Caco-2 (cell line): ENCODE results near the gene BYSL. TPM values are rescaled to one million over a fixed set of nuclear protein-coding genes. Genes with fewer than 3 reads are reported as not detected.

ENCODE experiments used
- BruUV-seq: library from RNA; stranded (reverse); fragments of 400-500 nt; replicated peaks from 2 replicates; lab custom pipeline; 2021; lab: Mats Ljungman, UMichigan
- CTCF ChIA-PET: fragments of 300-600 bp; sonication (Branson Sonifier 250); formaldehyde crosslinking; loops from one replicate; lab custom pipeline; 2022; ENCODE audit warnings: antibody characterized with exemption; lab: Charles Lee
- POLR2A ChIA-PET: fragments of 300-600 bp; sonication (Branson Sonifier 250); formaldehyde crosslinking; loops from one replicate; lab custom pipeline; 2022; ENCODE audit warnings: antibody characterized with exemption; lab: Charles Lee
- DNase-seq, 2 experiments: peaks; one replicate each; pipeline versions ENCODE4 v3.0.0 to v3.0.0-alpha.2; 2020 to 2022
- H3K27me3 ChIP-seq: replicated peaks from 2 replicates; pipeline ENCODE4 v1.6.0; 2011; ENCODE audit warnings: low read length; ENCODE audit not compliant: control insufficient read depth, insufficient read depth
- H3K36me3 ChIP-seq: 2 replicates; pipeline ENCODE4 v1.5.1; 2011; ENCODE audit warnings: low read length; ENCODE audit not compliant: control insufficient read depth, insufficient read depth
- H3K4me1 ChIP-seq: fragments of 250-450 bp; sonication (Bioruptor Pico); 2 replicates; pipeline ENCODE4 v1.5.1; 2020; ENCODE audit warnings: mild to moderate bottlenecking
- H3K4me3 ChIP-seq: 2 replicates; pipeline ENCODE4 v1.5.1; 2011; ENCODE audit warnings: low read depth, mild to moderate bottlenecking, control low read depth, low read length
- H3K9me3 ChIP-seq: fragments of 250-450 bp; sonication (Bioruptor Pico); 2 replicates; pipeline ENCODE4 v1.5.1; 2020; ENCODE audit warnings: mild to moderate bottlenecking, moderate library complexity
- H3K27ac Mint-ChIP-seq: one replicate; pipeline ENCODE4 v1.8.0; 2022; ENCODE audit warnings: mixed read lengths; ENCODE audit not compliant: unreplicated experiment
- H3K27me3 Mint-ChIP-seq: one replicate; pipeline ENCODE4 v1.8.0; 2022; ENCODE audit warnings: mixed read lengths; ENCODE audit not compliant: insufficient read depth, unreplicated experiment
- H3K36me3 Mint-ChIP-seq: one replicate; pipeline ENCODE4 v1.8.0; 2022; ENCODE audit warnings: mild to moderate bottlenecking, mixed read lengths; ENCODE audit not compliant: insufficient read depth, unreplicated experiment
- H3K4me1 Mint-ChIP-seq: one replicate; pipeline ENCODE4 v1.8.0; 2022; ENCODE audit warnings: low read depth, mixed read lengths; ENCODE audit not compliant: unreplicated experiment
- H3K4me3 Mint-ChIP-seq: one replicate; pipeline ENCODE4 v1.8.0; 2022; ENCODE audit warnings: mild to moderate bottlenecking, moderate library complexity, mixed read lengths; ENCODE audit not compliant: unreplicated experiment
- H3K9me3 Mint-ChIP-seq: one replicate; pipeline ENCODE4 v1.8.0; 2022; ENCODE audit warnings: mixed read lengths; ENCODE audit not compliant: unreplicated experiment
- intact Hi-C: fragments of 100-400 bp; cut with micrococcal nuclease; formaldehyde crosslinking; loops from one replicate; pipeline ENCODE4 v1.10.0; 2022; ENCODE audit not compliant: unreplicated experiment
- total RNA-seq: library from RNA; stranded (reverse); gene quantifications from 2 replicates; pipeline ENCODE4 v1.2.3, GENCODE V29; 2022
- TF ChIP-seq, protein P1 (sequence below), 2 experiments: fragments of 200-600 bp in 1 of 2; IDR thresholded peaks; 1 replicate in 1 of 2; 2 replicates in 1 of 2; pipeline versions ENCODE4 v1.5.1 to v1.8.0; 2011 to 2022; ENCODE audit warnings: antibody characterized with exemption in 1 of 2, control low read depth in 1 of 2, inconsistent platforms in 1 of 2, low read depth in 1 of 2, low read length in 1 of 2, mild to moderate bottlenecking in 1 of 2, moderate library complexity in 1 of 2; ENCODE audit not compliant: insufficient read depth in 1 of 2, severe bottlenecking in 1 of 2, unreplicated experiment in 1 of 2

Gene BYSL
- total RNA-seq, 1 experiment from 2014 or later = 45.9 TPM

DNA sequence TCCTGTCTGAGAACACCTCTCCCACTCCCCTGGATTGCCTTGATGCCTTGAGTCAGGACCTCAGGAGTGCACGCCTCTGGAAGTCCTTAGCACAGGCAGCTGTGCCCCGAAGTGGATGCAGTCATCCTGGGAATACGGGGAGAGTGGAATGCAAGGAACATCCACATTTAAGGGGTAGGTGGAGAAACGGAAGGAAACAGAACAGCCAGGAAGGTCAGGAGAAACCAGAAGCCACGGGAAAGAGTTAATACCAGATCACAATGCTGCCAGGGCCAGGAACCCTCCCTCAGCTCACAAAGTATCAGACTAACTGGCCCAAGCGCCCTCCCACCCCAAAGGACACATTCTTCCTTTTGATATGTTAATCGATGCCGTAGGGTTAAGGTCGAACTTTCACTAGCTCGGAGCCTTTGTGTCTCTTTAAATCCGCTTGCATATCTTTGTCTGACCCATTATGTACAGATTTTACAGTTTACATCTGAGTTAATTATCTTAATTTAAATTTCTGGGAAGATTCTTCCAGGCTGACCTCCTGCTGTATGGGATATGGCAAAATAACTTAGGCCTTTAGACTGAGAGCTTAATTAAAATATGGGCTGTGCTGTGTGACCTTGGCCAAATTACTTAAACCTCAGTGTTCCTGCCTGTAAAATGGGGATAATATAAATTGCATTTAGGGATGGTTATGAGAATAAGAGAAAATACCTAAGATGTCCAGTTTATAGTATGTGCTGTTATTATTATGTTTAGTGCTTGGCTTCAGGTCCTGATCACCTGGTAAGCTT lies 44.3 kb downstream of the BYSL start:
- intact Hi-C loops = no loop called here
- TF ChIP-seq, protein P1, sequence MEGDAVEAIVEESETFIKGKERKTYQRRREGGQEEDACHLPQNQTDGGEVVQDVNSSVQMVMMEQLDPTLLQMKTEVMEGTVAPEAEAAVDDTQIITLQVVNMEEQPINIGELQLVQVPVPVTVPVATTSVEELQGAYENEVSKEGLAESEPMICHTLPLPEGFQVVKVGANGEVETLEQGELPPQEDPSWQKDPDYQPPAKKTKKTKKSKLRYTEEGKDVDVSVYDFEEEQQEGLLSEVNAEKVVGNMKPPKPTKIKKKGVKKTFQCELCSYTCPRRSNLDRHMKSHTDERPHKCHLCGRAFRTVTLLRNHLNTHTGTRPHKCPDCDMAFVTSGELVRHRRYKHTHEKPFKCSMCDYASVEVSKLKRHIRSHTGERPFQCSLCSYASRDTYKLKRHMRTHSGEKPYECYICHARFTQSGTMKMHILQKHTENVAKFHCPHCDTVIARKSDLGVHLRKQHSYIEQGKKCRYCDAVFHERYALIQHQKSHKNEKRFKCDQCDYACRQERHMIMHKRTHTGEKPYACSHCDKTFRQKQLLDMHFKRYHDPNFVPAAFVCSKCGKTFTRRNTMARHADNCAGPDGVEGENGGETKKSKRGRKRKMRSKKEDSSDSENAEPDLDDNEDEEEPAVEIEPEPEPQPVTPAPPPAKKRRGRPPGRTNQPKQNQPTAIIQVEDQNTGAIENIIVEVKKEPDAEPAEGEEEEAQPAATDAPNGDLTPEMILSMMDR (IDR thresholded peaks at IDR 0.05; ENCODE audit: insufficient read depth in 1 of 2, low read depth in 1 of 2, low read length in 1 of 2, severe bottlenecking in 1 of 2, unreplicated experiment in 1 of 2) = no peak
- no peak for DNase-seq
- Histone ChIP-seq H3K4me3 (no peak overlapping the region), H3K36me3 (no peaks in the 10 kb centered on the region), H3K4me1 (peaks cover 16% of the 10 kb centered on the region), H3K27me3 (no peaks in the 10 kb centered on the region), H3K9me3 (no peaks in the 10 kb centered on the region)
- Mint-ChIP-seq H3K36me3 (peaks cover 6% of the 10 kb centered on the region), H3K27me3 (no peaks in the 10 kb centered on the region), H3K27ac (no peak overlapping the region), H3K4me3 (no peak overlapping the region), H3K9me3 (no peaks in the 10 kb centered on the region), H3K4me1 (peaks cover 6% of the 10 kb centered on the region)
- BruUV-seq = no TSS peak
- POLR2A ChIA-PET = no interaction called here
- CTCF ChIA-PET = no interaction called here

- BruUV-seq = no TSS peak
- POLR2A ChIA-PET = no interaction called here
- no peaks in the 10 kb centered on the region for H3K27me3 Mint-ChIP-seq
- CTCF ChIA-PET = no interaction called here
- Histone ChIP-seq H3K4me3 (no peak overlapping the region), H3K27me3 (no peaks in the 10 kb centered on the region), H3K9me3 (no peaks in the 10 kb centered on the region), H3K36me3 (no peaks in the 10 kb centered on the region), H3K4me1 (peaks cover 16% of the 10 kb centered on the region)
- no peak overlapping the region for H3K4me3 Mint-ChIP-seq
- peaks cover 5% of the 10 kb centered on the region for H3K36me3 Mint-ChIP-seq
- H3K4me1 Mint-ChIP-seq = peaks cover 6% of the 10 kb centered on the region
- intact Hi-C loops = no loop called here
- DNase-seq = no peak
- H3K9me3 Mint-ChIP-seq = no peaks in the 10 kb centered on the region
- TF ChIP-seq, protein P1 (IDR thresholded peaks at IDR 0.05; ENCODE audit: insufficient read depth in 1 of 2, low read depth in 1 of 2, low read length in 1 of 2, severe bottlenecking in 1 of 2, unreplicated experiment in 1 of 2) = no peak
- H3K27ac Mint-ChIP-seq = no peak overlapping the region
These were observed 45.1 kb downstream of the BYSL start for GRCh38 chr6:41966214-41966920.

DNA sequence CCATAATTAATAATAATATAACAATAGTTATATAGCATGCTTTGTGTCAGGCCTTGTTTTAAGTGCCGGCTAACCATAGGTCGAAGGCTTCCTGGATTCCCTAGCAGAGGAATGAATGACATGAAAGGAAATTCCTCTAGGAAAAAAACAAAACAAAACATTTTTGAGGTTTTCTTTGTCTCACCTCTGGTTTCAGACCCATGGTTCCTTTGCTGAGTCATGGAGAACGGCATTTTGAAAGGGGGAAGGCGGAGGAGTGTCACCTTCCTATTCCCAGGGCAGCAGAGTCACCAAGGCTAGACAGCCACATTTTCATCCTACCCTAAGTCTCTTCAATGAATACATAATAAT lies 45.6 kb downstream of the BYSL start:
- no peaks in the 10 kb centered on the region for H3K27me3 ChIP-seq
- no peaks in the 10 kb centered on the region for H3K36me3 Mint-ChIP-seq
- H3K27ac Mint-ChIP-seq = no peak overlapping the region
- H3K9me3 Mint-ChIP-seq = no peaks in the 10 kb centered on the region
- H3K27me3 Mint-ChIP-seq = no peaks in the 10 kb centered on the region
- intact Hi-C loops = loop anchor here (1.0 kb wide), 1 partner anchor 31 kb away; no protein-coding TSS in a partner anchor
- no peak overlapping the region for H3K4me3 Mint-ChIP-seq
- DNase-seq = no peak
- peaks cover under 1% of the 10 kb centered on the region for H3K4me1 Mint-ChIP-seq
- no peak overlapping the region for H3K4me3 ChIP-seq
- POLR2A ChIA-PET = no interaction called here
- H3K4me1 ChIP-seq = peaks cover 16% of the 10 kb centered on the region
- no TSS peak for BruUV-seq
- H3K36me3 ChIP-seq = no peaks in the 10 kb centered on the region
- CTCF ChIA-PET = no interaction called here
- H3K9me3 ChIP-seq = no peaks in the 10 kb centered on the region
- TF ChIP-seq, protein P1 (IDR thresholded peaks at IDR 0.05; ENCODE audit: insufficient read depth in 1 of 2, low read depth in 1 of 2, low read length in 1 of 2, severe bottlenecking in 1 of 2, unreplicated experiment in 1 of 2) = no peak
